Fibroblast of lung (primary cell): ENCODE results near the gene PEX11B. TPM values are rescaled to one million over a fixed set of nuclear protein-coding genes. Genes with fewer than 3 reads are reported as not detected.

Experiments used
- DNase-seq, 2 donors: peaks; one replicate each; pipeline versions ENCODE4 v3.0.0 to v3.0.0-alpha.2; 2010; ENCODE audit warnings: low read depth in 2 of 2
- H2AFZ ChIP-seq: 2 replicates; pipeline ENCODE4 v1.5.1; 2012; ENCODE audit warnings: low read length, control low read depth, inconsistent platforms
- H3K27ac ChIP-seq: 2 replicates; pipeline ENCODE4 v1.5.1; 2011; ENCODE audit warnings: low read length, control low read depth; ENCODE audit not compliant: insufficient read depth
- H3K27me3 ChIP-seq: 2 replicates; pipeline ENCODE4 v1.5.1; 2011; ENCODE audit warnings: mild to moderate bottlenecking, low read length; ENCODE audit not compliant: control insufficient read depth, insufficient read depth
- H3K36me3 ChIP-seq: 2 replicates; pipeline ENCODE4 v1.5.1; 2011; ENCODE audit warnings: low read length; ENCODE audit not compliant: control insufficient read depth, insufficient read depth
- H3K4me1 ChIP-seq: 2 replicates; pipeline ENCODE4 v1.5.1; 2011; ENCODE audit warnings: low read length; ENCODE audit not compliant: control insufficient read depth, insufficient read depth; ENCODE audit errors: extremely low read depth
- H3K4me2 ChIP-seq: 2 replicates; pipeline ENCODE4 v1.5.1; 2011; ENCODE audit warnings: low read length, control low read depth; ENCODE audit not compliant: insufficient read depth; ENCODE audit errors: extremely low read depth
- H3K4me3 ChIP-seq, 4 experiments: fragments of 200-600 bp in 1 of 4; sonication (generic) in 1 of 4; replicated peaks in 1 of 4; 2 replicates each; pipeline ENCODE4 v1.5.1; 2011 to 2016; ENCODE audit warnings: low read length in 4 of 4, low read depth in 3 of 4, mild to moderate bottlenecking in 3 of 4, control low read depth in 2 of 4, inconsistent platforms in 1 of 4, mixed read lengths in 1 of 4; ENCODE audit not compliant: insufficient read depth in 1 of 4; ENCODE audit errors: control extremely low read depth in 1 of 4
- H3K79me2 ChIP-seq: 2 replicates; pipeline ENCODE4 v1.5.1; 2012; ENCODE audit warnings: mild to moderate bottlenecking, low read length, inconsistent platforms; ENCODE audit not compliant: control insufficient read depth, insufficient read depth
- H3K9ac ChIP-seq: 2 replicates; pipeline ENCODE4 v1.5.1; 2011; ENCODE audit warnings: mild to moderate bottlenecking, low read length, control low read depth; ENCODE audit not compliant: insufficient read depth
- H3K9me3 ChIP-seq: 2 replicates; pipeline ENCODE4 v1.5.1; 2012; ENCODE audit warnings: low read depth, low read length; ENCODE audit not compliant: control insufficient read depth, insufficient read depth
- H4K20me1 ChIP-seq: 2 replicates; pipeline ENCODE4 v1.5.1; 2011; ENCODE audit warnings: low read length; ENCODE audit not compliant: control insufficient read depth, insufficient read depth; ENCODE audit errors: extremely low read depth
- CTCF ChIP-seq, 2 donors: IDR thresholded peaks in 1 of 2; conservative IDR thresholded peaks in 1 of 2; 1 replicate in 1 of 2; 2 replicates in 1 of 2; pipeline ENCODE4 v1.5.1; 2011 to 2012; ENCODE audit warnings: low read length in 2 of 2, control low read depth in 1 of 2, inconsistent platforms in 1 of 2, low read depth in 1 of 2, mild to moderate bottlenecking in 1 of 2
- EZH2 ChIP-seq: IDR thresholded peaks from 2 replicates; pipeline ENCODE4 v1.5.1; 2012; ENCODE audit warnings: low read length, control low read depth, mild to moderate bottlenecking; ENCODE audit errors: missing control alignments
- polyA plus RNA-seq, 2 donors: library from polyadenylated mRNA; depleted of rRNA in 1 of 2; stranded (reverse) in 1 of 2; unstranded in 1 of 2; fragments of >200 nt; gene quantifications; 2 replicates each; pipeline ENCODE4 v1.2.1, GENCODE V29; 2011 to 2012; ENCODE audit warnings: missing spikeins in 1 of 2
- total RNA-seq: library from RNA; depleted of rRNA; stranded (reverse); fragments of >200 nt; gene quantifications from 2 replicates; pipeline ENCODE4 v1.2.1, GENCODE V29; 2014

Gene PEX11B
- total and polyA plus RNA-seq, 2 donors (not counting 1 experiment from before 2014, with no cell fraction given): 28.2 to 34.3 TPM

- Histone ChIP-seq H3K9ac (no peak overlapping the region), H3K4me2 (no peak overlapping the region), H3K4me1 (peaks cover 30% of the 10 kb centered on the region), H3K27me3 (no peaks in the 10 kb centered on the region), H3K36me3 (peaks cover 1% of the 10 kb centered on the region), H2AFZ (no peak overlapping the region), H4K20me1 (no peaks in the 10 kb centered on the region), H3K4me3 (no peak overlapping the region), H3K9me3 (no peaks in the 10 kb centered on the region), H3K27ac (no peak overlapping the region), H3K79me2 (peaks cover 35% of the 10 kb centered on the region)
- TF ChIP-seq CTCF (conservative IDR thresholded peaks at IDR 0.05 in 1 of 2, IDR thresholded peaks at IDR 0.05 in 1 of 2; ENCODE audit: low read depth in 1 of 2, low read length in 2 of 2) (no peak), EZH2 (no peak)
- DNase-seq: no peak
Observed at GRCh38 chr1:145958734-145959133, 40.2 kb upstream of the PEX11B start.

GRCh38 chr1:145957443-145958319, 39.2 kb upstream of the PEX11B start, which contains the start of gene LIX1L:
TSS of gene LIX1L (minus strand) at chr1:145958017. CDS start at chr1:145957927, 90 bp downstream.
- peaks cover 46% of the 10 kb centered on the region for H3K79me2 ChIP-seq
- H3K27ac ChIP-seq: peak within 1 kb of the TSS; percentile 87
- peak within 1 kb of the TSS; percentile 81 for H3K9ac ChIP-seq
- peaks cover 1% of the 10 kb centered on the region for H3K36me3 ChIP-seq
- no peak for TF ChIP-seq CTCF (conservative IDR thresholded peaks at IDR 0.05 in 1 of 2, IDR thresholded peaks at IDR 0.05 in 1 of 2; ENCODE audit: low read depth in 1 of 2, low read length in 2 of 2)
- TF ChIP-seq EZH2: no peak
- no peaks in the 10 kb centered on the region for H3K27me3 ChIP-seq
- peak within 1 kb of the TSS; percentile 97 for H3K4me2 ChIP-seq
- no peaks in the 10 kb centered on the region for H4K20me1 ChIP-seq
- no peaks in the 10 kb centered on the region for H3K9me3 ChIP-seq
- peak within 1 kb of the TSS; percentile 75 to 95 (median 80) for H3K4me3 ChIP-seq
- H2AFZ ChIP-seq: peak within 1 kb of the TSS; percentile 60
- DNase-seq: peak; percentile 95 to 97
- H3K4me1 ChIP-seq: peaks cover 20% of the 10 kb centered on the region

GRCh38 chr1:145956781-145957442, 38.4 kb upstream of the PEX11B start:
- Histone ChIP-seq H3K4me1 (peaks cover 16% of the 10 kb centered on the region), H3K36me3 (peaks cover 1% of the 10 kb centered on the region), H3K27me3 (no peaks in the 10 kb centered on the region), H2AFZ (no peak overlapping the region), H3K4me2 (peak overlapping the region; percentile 97), H4K20me1 (no peaks in the 10 kb centered on the region), H3K9ac (peak overlapping the region; percentile 61), H3K4me3 (peak overlapping the region; percentile 75 to 95 (median 80)), H3K27ac (peak overlapping the region; percentile 87), H3K9me3 (no peaks in the 10 kb centered on the region), H3K79me2 (peaks cover 49% of the 10 kb centered on the region)
- TF ChIP-seq CTCF (conservative IDR thresholded peaks at IDR 0.05 in 1 of 2, IDR thresholded peaks at IDR 0.05 in 1 of 2; ENCODE audit: low read depth in 1 of 2, low read length in 2 of 2): no peak
- DNase-seq: peak; percentile 54 to 65
